Stimulated activated CD8-positive, alpha-beta memory T cell treated with anti-CD3 and anti-CD28 coated beads, Interleukin-4, amount 100 ng/mL, for 4 hours (primary cell): ENCODE measurements around the gene UTP20.
"Not testable (repeated sequence)": the region's sequence is repeated elsewhere in the genome, so short reads cannot be mapped to it uniquely, and the experiment has no call there.

ENCODE experiments used
- DNase-seq, 2 donors: peaks; one replicate each; pipeline ENCODE4 v3.0.0-alpha.2; 2020; ENCODE audit warnings: low read depth in 2 of 2, low spot score in 1 of 2

UTP20 gene

GRCh38 chr12:101325590-101325989, 45.7 kb downstream of the UTP20 start:
- no peak for DNase-seq

- DNase-seq: no peak
These were observed 47.1 kb downstream of the UTP20 start for GRCh38 chr12:101327051-101327450.

- no peak for DNase-seq
These were observed 47.6 kb downstream of the UTP20 start for GRCh38 chr12:101327546-101327945.

- DNase-seq: no peak
These were observed 49.0 kb downstream of the UTP20 start for GRCh38 chr12:101328917-101329316.

- no peak for DNase-seq
These were observed 50.7 kb downstream of the UTP20 start for GRCh38 chr12:101330631-101331030.

- DNase-seq: no peak
These were observed 56.5 kb downstream of the UTP20 start for GRCh38 chr12:101336437-101336836.

- DNase-seq: no peak
These were observed 58.2 kb downstream of the UTP20 start for GRCh38 chr12:101338087-101338486.

GRCh38 chr12:101343893-101344292, 64.0 kb downstream of the UTP20 start:
- no peak for DNase-seq

GRCh38 chr12:101351682-101352081, 71.8 kb downstream of the UTP20 start:
- no peak for DNase-seq

- no peak for DNase-seq
These were observed 76.9 kb downstream of the UTP20 start for GRCh38 chr12:101356794-101357193.

- no peak for DNase-seq
These were observed 81.5 kb downstream of the UTP20 start for GRCh38 chr12:101361455-101361854.

- DNase-seq: no peak
These were observed 88.1 kb downstream of the UTP20 start for GRCh38 chr12:101368016-101368415.

GRCh38 chr12:101372431-101372830, 92.5 kb downstream of the UTP20 start:
- no peak for DNase-seq

GRCh38 chr12:101375573-101375972, 95.7 kb downstream of the UTP20 start:
- no peak for DNase-seq

- DNase-seq: no peak
These were observed 99.2 kb downstream of the UTP20 start for GRCh38 chr12:101379149-101379548.

- DNase-seq: not testable (repeated sequence)
These were observed 111.3 kb downstream of the UTP20 start for GRCh38 chr12:101391181-101391580.

GRCh38 chr12:101407049-101407435, 127.1 kb downstream of the UTP20 start:
- DNase-seq: peak in 1 of 2 donors; percentile 1

- DNase-seq: peak; percentile 63 to 68
These were observed 127.8 kb downstream of the UTP20 start, which contains the start of gene ARL1 for GRCh38 chr12:101407436-101408345. ARL1 (minus strand) TSS chr12:101407772; CDS start chr12:101407645, 127 bp downstream.

- not testable (repeated sequence) for DNase-seq
These were observed 130.3 kb downstream of the UTP20 start for GRCh38 chr12:101410169-101410568.

GRCh38 chr12:101414533-101415119, 134.7 kb downstream of the UTP20 start:
- no peak for DNase-seq

- DNase-seq: no peak
These were observed 135.3 kb downstream of the UTP20 start for GRCh38 chr12:101415228-101415627.

GRCh38 chr12:101422066-101422465, 142.2 kb downstream of the UTP20 start:
- DNase-seq: not testable (repeated sequence)
